T-helper 1 cell (primary cell): ENCODE measurements around the gene CDX1.

Source experiments
- DNase-seq, 5 donors: peaks; one replicate each; pipeline ENCODE4 v3.0.0-alpha.2; 2012 to 2020

The CDX1 gene

GRCh38 chr5:150163547-150164059, 3.0 kb upstream of the CDX1 start:
- no peak for DNase-seq

- DNase-seq: no peak
Measured at GRCh38 chr5:150164211-150164980, 2.2 kb upstream of the CDX1 start.

GRCh38 chr5:150166037-150166649, 435 bp upstream of the CDX1 start:
- DNase-seq: no peak

GRCh38 chr5:150167512-150167850, 903 bp downstream of the CDX1 start:
- no peak for DNase-seq

GRCh38 chr5:150167908-150168307, 1.3 kb downstream of the CDX1 start:
- no peak for DNase-seq

- no peak for DNase-seq
Measured at GRCh38 chr5:150168864-150169263, 2.3 kb downstream of the CDX1 start.

- no peak for DNase-seq
Measured at GRCh38 chr5:150172145-150172544, 5.6 kb downstream of the CDX1 start.

GRCh38 chr5:150172556-150172955, 6.0 kb downstream of the CDX1 start:
- no peak for DNase-seq

GRCh38 chr5:150173161-150173560, 6.6 kb downstream of the CDX1 start:
- no peak for DNase-seq

- DNase-seq: no peak
Measured at GRCh38 chr5:150174285-150174684, 7.7 kb downstream of the CDX1 start.

GRCh38 chr5:150175076-150175475, 8.5 kb downstream of the CDX1 start:
- no peak for DNase-seq

GRCh38 chr5:150175536-150175935, 9.0 kb downstream of the CDX1 start:
- DNase-seq: no peak

GRCh38 chr5:150176745-150177477, 10.3 kb downstream of the CDX1 start:
- no peak for DNase-seq

- DNase-seq: no peak
Measured at GRCh38 chr5:150177721-150178120, 11.1 kb downstream of the CDX1 start.

- no peak for DNase-seq
Measured at GRCh38 chr5:150178262-150178661, 11.7 kb downstream of the CDX1 start.

- DNase-seq: no peak
Measured at GRCh38 chr5:150179019-150179620, 12.5 kb downstream of the CDX1 start.

- no peak for DNase-seq
Measured at GRCh38 chr5:150180241-150181026, 13.9 kb downstream of the CDX1 start.

GRCh38 chr5:150181027-150181426, 14.4 kb downstream of the CDX1 start:
- no peak for DNase-seq

GRCh38 chr5:150181766-150182545, 15.4 kb downstream of the CDX1 start:
- no peak for DNase-seq

GRCh38 chr5:150182774-150183173, 16.2 kb downstream of the CDX1 start:
- DNase-seq: no peak

- DNase-seq: no peak
Measured at GRCh38 chr5:150183436-150183835, 16.9 kb downstream of the CDX1 start.

GRCh38 chr5:150184006-150184405, 17.4 kb downstream of the CDX1 start:
- no peak for DNase-seq
